SHP77 (cell line): Measurements from ENCODE around the gene VIM.

Experiments
- DNase-seq, 2 experiments: peaks; one replicate each; lab custom pipeline; 2025; lab: John Stamatoyannopoulos, UW

VIM gene

DNA sequence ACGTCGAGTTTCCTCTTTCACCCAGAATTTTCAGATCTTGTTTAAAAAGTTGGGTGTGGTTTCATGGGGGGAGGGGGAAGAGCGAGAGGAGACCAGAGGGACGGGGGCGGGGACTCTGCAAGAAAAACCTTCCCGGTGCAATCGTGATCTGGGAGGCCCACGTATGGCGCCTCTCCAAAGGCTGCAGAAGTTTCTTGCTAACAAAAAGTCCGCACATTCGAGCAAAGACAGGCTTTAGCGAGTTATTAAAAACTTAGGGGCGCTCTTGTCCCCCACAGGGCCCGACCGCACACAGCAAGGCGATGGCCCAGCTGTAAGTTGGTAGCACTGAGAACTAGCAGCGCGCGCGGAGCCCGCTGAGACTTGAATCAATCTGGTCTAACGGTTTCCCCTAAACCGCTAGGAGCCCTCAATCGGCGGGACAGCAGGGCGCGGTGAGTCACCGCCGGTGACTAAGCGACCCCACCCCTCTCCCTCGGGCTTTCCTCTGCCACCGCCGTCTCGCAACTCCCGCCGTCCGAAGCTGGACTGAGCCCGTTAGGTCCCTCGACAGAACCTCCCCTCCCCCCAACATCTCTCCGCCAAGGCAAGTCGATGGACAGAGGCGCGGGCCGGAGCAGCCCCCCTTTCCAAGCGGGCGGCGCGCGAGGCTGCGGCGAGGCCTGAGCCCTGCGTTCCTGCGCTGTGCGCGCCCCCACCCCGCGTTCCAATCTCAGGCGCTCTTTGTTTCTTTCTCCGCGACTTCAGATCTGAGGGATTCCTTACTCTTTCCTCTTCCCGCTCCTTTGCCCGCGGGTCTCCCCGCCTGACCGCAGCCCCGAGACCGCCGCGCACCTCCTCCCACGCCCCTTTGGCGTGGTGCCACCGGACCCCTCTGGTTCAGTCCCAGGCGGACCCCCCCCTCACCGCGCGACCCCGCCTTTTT, at the start of gene VIM:
Gene VIM, plus strand, starts transcription at position 151 of the 925 bp plus-strand sequence. CDS start 1,182 bp downstream, outside the sequence.
- no peak for DNase-seq

GRCh38 chr10:17179002-17179401, 49.0 kb upstream of the VIM start:
- no peak for DNase-seq

DNA sequence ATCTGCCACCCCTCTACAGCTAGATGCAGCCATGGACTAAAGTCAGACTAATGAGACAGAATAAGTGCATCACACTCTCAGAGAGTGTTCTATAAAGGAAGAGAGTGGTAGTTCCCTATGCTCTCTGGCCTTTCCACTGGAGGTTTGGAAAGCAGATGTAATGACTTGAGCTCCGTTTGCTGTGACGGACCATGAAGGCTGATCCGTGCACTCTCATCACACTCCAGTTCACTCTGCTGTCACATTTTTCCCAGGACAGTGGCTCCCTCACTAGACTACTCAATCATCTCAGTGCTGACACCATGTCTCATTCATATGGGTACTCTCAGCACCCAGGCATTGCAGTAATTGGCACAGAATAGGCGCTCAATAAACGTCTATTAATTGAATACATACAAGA, 46.9 kb upstream of the VIM start:
- DNase-seq: no peak

GRCh38 chr10:17181751-17182150, 46.3 kb upstream of the VIM start:
- DNase-seq: peak in 1 of 2 experiments; percentile 10

GRCh38 chr10:17183110-17183509, 44.9 kb upstream of the VIM start:
- no peak for DNase-seq

DNA sequence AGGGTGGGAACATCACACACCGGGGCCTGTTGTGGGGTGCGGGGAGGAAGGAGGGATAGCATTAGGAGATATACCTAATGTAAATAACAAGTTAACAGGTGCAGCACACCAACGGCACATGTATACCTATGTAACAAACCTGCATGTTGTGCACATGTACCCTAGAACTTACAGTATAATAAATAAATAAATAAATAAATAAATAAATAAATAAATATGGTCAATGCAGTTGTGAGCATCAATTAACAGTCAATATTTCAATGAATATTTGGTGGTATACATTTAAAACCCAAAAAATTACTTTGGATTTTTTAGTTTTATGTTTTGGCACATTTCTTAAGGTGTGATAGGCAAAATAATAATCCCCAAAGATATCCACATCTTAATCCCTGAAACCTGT, 42.2 kb upstream of the VIM start:
- DNase-seq: no peak

- DNase-seq: no peak
These were observed 39.3 kb upstream of the VIM start for GRCh38 chr10:17188644-17189172.

- no peak for DNase-seq
These were observed 37.4 kb upstream of the VIM start for GRCh38 chr10:17190602-17191001.

DNA sequence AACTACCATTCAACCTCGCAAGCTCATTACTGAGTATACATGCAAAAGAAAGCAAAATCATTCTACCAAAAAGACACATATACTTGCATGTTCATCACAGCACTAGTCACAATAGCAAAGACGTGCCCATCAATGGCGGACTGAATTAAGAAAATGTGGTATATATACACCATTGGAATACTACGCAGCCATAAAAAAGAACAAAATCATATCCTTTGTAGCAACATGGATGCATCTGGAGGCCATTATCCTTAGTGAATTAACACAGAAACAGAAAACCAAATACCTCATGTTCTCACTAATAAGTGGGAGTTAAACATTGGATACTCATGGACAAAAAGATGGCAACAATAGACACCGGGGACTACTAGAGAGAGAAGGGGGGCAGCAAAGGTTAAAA, 33.0 kb upstream of the VIM start:
- DNase-seq: no peak

DNA sequence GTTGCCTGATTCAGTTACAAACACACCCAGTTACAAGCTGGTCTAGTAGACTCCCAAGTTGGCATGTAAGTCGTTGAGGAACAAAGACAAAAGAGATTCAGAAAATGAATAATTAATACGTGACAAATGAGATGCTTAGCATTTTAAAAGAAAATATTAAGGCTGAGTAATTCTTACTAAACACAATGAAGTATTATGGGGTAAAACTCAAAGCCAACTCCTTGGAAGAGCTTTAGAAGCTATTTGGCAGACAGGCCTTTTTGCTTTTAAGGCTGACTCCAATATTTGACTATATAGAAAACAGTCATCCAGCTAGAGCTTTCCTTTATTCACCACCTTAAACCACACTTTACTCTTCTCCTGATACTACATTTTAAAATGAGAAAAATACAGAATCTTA, 32.0 kb upstream of the VIM start:
- no peak for DNase-seq

DNA sequence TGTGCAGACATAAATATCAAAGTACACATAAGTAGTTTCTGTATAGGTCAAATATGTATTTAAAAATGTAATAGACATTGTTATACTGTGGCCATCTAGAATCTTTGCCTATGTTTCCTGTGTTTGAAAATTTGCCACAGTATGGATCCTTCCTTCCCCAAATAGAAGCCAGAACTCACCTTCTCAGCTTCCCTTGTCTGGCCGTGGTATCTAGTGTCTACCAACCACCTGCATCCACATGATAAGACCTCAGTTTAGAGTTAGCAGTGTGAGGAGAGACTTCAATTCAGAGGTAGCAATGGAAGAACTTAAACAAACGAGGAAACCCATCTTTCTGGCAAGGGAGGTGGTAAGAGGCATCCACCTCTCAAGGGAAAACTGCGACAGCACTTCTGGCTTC, 31.5 kb upstream of the VIM start:
- DNase-seq: no peak

- no peak for DNase-seq
These were observed 28.7 kb upstream of the VIM start for GRCh38 chr10:17199351-17199804.

DNA sequence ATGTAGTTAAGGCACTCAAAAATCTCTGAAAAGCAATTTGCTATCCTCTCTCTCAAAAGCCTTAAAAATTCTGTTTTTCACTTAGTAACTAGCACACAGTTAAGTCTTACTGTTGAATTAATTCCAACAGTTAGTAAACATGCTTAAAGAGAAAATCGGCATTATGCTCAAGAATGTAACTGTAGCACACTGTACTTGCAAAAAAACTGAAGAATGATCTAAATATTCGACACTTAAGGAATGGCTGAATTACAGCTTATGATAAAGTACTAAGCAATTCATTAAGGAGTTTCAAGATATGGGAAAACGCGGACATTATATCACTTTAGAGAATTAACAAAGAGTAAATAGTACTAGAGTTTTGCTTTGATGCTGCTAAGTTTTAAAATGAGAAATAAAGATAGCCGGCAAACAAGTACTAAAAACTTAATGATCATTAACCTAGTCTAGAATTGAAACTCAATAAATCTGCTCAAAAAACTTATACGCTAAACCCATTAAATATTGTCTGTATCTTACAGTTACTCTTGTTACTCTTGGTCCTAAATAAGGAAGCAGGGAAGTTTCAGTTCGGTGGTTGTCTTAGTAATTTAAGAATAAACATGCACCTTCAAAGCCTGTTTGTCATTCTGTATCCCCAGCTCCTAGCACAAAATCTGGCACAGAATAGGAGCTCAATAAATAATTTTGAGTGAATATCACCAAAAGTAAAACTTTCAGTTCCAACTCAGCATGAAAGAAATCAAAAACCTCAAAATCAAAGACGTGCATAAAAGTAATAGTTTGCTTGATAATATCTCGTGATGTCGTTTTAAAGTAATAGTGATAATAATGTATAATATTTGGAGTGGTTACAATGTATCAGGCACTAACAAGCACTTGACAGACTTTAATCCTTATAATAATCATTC, 27.8 kb upstream of the VIM start:
- no peak for DNase-seq

- DNase-seq: peak; percentile 71 to 77
These were observed 26.9 kb upstream of the VIM start, which contains the start of gene TRDMT1 for GRCh38 chr10:17200912-17201793. Gene TRDMT1, minus strand, starts transcription at chr10:17201672. Its CDS starts 38 bp downstream, at chr10:17201634.

DNA sequence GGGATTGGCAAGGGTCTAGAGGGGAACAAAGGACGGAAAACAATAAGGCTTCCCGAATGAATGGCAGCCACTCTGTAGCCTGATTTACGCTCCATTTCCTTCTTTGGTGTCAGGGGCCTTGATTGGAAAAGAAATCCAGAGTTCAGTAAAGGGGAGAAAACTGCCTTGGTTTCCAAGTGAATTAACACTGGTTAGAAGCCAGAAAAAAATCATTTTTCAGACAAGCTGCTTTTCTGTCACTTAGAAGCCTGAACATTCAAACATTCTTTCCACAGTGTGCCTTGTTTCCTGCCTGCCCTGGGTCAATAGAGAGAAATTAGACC, 26.3 kb upstream of the VIM start:
- no peak for DNase-seq

DNA sequence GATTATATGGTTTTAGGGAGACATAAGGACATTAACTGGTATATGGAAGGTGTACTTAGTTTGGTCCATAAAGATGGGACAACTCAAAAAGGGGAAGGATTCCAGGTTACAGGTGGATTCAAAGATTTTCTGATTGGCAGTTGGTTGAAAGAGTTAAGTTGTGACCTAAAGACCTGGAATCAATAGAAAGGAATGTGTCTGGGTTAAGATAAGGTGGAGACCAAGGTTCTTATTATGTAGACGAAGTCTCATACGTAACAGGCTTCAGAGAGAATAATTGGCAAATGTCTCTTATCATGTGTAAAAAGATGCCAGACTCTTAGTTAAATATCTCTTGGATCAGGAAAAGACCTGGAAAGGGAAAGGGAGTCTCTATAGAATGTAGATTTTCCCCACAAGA, 25.5 kb upstream of the VIM start:
- DNase-seq: no peak

DNA sequence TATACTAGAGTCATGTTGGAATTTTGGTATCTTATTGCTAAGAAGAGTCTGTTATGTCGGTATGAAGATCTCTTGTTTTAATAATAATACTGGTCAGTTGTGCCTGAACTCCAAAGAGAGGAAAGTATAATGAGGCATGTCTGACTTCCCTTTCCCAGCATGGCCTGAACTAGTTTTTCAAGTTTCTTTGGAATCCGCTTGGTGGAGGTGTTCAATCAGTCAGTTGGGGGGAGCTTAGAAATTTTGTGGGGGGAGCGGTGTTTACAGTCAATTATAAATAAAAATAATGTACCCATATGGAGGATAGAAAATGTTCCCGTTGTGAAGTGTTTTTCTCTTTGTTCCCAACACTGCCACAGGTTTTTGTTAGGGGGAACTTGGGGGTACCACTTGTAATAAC, 25.0 kb upstream of the VIM start:
- no peak for DNase-seq

GRCh38 chr10:17203416-17203815, 24.6 kb upstream of the VIM start:
- DNase-seq: no peak

DNA sequence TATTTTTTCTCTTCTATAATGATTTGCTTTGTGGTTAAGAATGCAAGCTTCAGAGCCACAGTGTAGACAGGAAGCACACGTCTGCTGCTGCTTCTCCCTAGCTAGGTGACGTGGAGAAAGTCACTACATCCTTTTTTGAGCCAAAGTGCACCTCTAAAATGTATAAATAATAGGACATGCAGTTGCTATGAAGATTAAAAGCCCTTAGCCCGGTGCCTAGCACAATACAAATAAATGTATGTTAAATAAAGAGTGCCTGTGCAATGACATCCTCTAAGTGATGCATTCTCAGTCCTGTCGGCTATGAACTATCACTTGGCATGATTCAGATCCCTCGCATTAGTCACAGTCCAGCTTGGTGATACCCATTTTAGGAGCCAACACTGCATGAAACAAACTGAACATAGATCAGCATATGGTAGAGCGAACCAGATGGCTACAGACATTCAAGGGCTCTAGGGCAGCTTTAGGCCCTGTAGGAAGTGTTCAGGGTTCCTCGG, 21.8 kb upstream of the VIM start:
- DNase-seq: no peak

DNA sequence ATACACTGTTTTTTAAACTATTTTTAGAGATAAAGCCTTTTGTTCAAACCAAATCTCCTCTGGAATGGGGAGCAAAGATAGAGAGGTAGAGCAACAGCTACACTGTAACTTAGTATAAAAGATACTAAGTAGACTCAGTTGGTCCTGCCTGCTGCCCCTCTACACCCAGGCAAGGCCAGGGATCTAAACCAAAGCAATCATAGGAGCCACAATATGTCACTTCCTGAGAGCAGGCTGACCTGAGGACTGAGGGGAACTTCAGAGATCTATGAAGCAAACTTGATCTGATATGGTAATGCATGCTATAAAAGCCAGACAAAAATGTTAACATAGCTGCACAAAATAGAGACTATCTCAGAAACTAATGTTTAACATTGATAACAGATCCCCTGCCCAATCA, 19.6 kb upstream of the VIM start:
- DNase-seq: no peak

GRCh38 chr10:17209302-17209701, 18.7 kb upstream of the VIM start:
- DNase-seq: no peak
